Hematopoietic multipotent progenitor cell treated with erythropoietin and hydrocortisone succinate and interleukin-3 and kit ligand, for 8 days (in vitro differentiated cells): ENCODE data around the gene IRGQ.

Source experiments
- DNase-seq: peaks from one replicate; pipeline ENCODE4 v3.0.0-alpha.2; 2015

IRGQ gene

GRCh38 chr19:43538922-43539321, 57.0 kb downstream of the IRGQ start:
- DNase-seq: no peak

GRCh38 chr19:43534816-43535761, 60.8 kb downstream of the IRGQ start:
- peak; percentile 63 for DNase-seq
